GM18502 (cell line): ENCODE data around the gene SLC25A5.
"Not testable (repeated sequence)": the region's sequence is repeated elsewhere in the genome, so short reads cannot be mapped to it uniquely, and the experiment has no call there.

Experiments used
- ATAC-seq: cut with Tn5 transposase; IDR thresholded peaks from one replicate; pipeline ENCODE4 v1.9.1; 2021; ENCODE audit warnings: mild to moderate bottlenecking; ENCODE audit not compliant: unreplicated experiment, poor library complexity

SLC25A5 gene

DNA sequence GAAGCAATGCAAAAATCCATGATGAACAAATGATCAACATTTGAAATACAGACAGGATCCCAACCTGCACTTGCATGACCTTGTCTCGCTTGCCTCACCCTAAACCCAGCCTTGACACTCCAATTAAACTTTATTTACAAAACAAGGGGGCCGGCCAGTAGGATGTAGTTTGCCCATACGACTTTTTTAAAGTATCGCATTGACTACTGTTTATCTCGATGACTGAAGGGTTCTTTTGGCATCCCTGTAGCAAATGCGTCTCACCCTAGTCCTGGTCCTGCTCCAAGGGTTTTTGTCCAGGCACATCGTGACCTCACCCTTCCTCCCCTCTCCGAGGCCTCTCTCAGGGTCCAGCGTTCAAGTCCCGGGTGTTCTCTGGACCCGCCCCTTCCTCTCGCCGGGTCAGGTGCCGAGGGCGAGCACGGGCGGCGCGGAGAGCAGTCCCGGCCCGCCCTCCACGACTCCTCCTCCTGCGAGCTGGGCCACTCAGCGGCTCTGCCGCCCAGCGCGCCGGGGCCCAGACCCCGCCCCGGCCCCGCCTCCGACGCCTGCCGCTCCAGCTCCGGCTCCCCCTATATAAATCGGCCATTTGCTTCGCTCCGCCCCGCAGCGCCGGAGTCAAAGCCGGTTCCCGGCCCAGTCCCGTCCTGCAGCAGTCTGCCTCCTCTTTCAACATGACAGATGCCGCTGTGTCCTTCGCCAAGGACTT, at the start of gene SLC25A5:
TSS of gene SLC25A5 (plus strand) at position 603 of the 709 bp plus-strand sequence. CDS start at position 675, 72 bp downstream.
- ATAC-seq = peak; percentile 89

DNA sequence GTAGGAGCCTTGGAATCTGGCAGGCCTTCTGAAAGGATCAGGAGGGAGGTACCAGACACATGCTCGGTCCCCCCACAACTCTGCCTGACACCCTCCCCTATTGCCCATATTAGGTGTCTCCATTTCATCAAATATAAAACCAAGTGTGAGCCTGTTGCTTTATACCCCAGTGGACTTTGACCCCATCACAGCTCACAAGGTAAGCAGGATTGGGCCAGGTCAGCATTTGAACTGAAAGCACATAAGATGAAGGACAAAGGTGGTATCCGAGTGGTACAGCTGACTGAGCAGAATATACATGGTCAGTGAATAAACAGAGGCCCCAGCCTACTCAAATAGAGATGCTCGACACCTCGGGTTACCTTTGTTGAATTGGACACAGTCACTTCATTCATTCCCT, 49.1 kb upstream of the SLC25A5 start:
- ATAC-seq = no peak

DNA sequence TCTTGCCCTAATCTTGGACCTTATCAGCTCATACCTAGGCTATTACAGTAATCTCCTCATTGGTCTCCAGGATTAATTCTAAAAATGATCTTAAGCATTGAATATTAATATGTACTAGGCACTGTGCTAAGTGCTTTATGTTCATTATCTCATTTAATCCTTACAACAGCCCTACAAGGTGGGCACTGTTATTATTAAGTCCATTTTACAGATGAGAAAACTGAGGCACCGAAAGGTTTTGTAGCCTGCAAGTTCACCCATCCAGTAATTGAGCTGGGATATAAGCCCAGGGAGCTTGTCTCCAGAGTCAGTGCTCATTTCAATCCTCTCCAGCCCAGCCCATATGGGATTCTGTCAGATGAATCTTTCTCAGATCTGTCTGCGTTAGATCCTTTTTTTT, 48.3 kb upstream of the SLC25A5 start:
- no peak for ATAC-seq

DNA sequence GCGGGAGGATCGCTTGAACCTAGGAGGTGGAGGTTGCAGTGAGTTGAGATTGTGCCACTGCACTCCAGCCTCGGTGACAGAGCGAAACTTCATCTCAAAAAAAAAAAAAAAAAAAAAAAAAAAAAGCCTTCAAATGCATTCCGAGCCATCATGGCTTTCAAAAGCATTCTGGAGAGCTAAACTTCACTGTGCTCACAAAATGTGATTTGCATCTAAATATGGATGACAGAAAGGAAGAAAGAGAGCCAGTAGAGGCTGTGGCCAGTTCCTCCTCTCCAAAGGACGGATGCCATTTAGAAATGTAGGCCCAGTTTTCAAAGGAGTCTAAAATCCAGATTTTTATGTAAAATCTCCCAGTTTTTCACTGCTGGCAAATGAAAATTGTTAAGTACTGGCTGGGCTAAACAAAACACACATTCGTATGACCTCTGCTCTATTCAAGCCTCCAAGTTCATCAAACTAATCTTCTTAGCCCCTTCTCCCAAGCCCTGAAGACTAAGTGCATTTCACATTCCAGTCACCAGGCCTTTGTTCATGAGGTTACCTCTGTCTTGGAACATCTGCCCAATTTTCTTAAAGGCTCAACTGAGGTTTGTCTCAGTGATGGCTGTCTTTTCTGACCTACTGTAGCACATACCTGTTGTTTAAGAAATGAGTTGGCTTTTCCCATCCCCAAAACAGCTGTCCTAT, 47.1 kb upstream of the SLC25A5 start:
- no peak for ATAC-seq

DNA sequence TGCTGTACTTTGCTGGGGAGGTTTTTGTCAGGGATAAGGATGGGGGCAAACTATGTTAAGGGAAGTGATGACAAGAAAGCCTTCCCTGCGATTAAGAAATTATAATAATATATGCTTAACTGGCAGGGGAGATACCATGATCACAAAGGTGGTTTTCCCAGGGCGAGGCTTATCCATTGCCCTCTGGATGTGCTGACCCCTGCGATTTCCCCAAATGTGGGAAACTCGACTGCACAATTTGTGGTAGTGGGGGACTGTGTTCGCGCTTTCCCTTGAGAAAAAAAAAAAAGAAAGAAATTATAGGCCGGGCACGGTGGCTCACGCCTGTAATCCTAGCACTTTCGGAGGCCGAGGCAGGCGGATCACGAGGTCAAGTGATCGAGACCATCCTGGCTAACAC, 44.6 kb upstream of the SLC25A5 start:
- ATAC-seq = no peak

DNA sequence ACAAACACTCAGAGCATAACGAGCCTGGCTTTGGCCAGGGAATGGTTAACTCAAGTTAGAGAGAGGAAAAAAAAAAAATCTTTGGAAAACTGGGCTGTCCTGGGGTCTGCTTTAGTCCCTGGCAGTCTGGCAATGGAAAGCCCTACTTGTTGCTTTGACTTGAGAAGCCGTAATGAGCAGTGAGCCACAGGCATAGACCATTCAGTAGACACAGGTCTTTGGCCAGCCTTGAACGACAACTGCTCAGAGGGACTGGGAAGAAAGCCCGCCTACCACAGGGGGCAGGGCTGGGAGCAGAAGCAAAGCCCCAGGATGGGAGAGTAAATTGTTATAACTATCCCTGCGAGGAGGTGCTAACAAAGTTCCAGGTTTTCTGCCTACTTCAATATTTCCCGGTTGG, 43.2 kb upstream of the SLC25A5 start:
- ATAC-seq = no peak

DNA sequence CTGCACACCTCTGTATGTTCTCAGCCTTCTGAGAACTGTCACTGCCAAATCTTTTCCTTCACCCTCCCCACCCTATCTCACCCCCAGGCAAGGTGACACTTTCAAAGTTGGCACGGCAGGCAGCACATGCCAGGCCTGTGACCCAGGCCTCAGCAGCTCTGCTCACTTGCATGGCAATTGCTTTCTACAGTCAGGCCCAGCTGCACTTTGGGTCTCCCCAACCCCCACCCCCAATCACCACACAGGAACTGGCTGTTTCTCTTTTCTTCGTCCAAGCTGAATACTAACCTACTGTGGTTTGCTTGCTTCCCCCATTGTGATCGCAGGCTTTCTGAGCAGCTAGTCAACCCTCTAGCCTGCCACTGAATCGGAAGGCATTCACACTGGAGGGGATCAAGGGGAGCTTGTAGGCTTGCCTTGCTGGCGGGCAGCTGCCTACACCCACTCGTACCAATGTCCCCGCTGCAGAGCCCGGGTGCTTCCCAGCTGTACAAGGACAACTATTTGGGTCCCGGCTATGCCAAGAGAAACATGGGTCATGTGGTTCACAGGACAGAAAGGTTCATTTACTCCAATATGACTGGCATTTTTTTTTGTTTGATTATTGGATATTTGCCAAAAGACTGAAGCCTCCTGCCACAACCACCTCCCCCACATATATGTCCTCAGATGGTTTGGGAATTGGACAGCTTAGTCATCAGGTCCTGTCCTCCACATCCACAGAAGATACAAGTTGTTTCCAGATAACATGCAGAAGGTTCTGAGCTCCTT, 41.0 kb upstream of the SLC25A5 start:
- peak; percentile 92 for ATAC-seq

DNA sequence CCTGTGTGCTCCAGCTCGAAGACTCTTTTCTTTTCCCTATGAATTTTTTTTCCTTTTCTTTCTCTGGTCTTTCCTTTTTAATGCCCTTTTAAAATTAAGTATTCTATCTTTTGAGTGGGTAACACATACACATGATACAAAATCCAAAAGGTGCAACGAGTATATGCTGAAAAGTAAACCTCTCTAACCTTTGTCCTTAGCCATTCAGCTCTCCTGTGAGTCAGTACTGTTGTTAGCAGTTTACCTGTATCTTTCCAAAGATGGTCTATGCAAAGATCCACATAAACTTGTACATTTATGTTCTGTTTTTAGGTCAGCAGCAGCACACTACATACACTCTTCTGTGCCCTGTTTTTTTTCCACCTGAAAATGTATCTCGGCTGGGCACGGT, 40.5 kb upstream of the SLC25A5 start:
- ATAC-seq = no peak

DNA sequence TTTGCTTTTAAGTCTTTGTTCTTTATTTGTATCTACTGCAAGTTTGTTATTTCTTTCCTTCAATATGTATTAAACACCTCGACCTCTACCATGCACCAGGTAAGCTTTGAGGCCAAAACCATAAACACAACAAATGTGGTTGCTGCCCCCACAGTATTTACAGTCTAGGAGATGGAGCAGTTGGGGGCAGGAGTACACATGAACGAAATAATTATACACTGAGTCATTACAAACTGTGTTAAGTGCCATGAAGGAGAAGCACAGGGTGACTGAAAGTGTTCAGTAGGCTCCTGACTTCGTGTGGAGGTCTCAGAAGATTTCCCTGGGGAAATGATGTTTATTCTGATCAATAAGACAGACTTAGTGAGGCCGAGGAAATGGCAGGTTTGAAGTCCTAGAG, 38.8 kb upstream of the SLC25A5 start:
- ATAC-seq = no peak

DNA sequence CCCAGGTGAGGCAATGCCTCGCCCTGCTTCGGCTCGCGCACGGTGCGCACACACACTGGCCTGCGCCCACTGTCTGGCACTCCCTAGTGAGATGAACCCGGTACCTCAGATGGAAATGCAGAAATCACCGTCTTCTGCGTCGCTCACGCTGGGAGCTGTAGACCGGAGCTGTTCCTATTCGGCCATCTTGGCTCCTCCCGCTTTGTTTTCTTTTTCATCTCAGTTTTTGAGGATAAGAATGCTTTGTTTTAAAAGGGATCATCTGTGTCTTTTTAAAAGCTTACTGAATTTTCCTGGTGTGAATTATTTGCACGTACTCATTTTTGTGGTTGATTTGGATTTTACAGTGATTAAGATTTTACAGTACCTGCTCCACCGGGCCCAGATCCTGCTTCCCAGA, 26.9 kb upstream of the SLC25A5 start:
- ATAC-seq = not testable (repeated sequence)

DNA sequence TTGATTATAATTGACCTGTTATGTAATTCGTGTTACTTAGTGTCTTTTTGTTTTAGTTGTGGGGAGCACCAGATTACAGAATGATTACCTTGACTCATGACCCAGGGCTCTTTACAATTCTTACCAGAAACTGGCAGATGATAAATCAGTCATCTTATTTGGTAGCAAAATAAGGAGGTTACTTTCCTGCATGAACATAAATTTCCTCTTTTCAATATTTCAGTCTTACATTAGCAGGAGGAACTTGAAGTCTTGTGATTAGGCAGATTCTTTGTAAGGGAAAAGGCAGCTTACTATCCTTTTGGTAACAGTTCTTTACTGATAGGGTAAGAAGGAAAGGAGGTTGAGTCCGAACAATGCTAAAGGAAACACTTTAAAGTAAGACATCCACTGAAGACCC, 26.0 kb upstream of the SLC25A5 start:
- no peak for ATAC-seq

DNA sequence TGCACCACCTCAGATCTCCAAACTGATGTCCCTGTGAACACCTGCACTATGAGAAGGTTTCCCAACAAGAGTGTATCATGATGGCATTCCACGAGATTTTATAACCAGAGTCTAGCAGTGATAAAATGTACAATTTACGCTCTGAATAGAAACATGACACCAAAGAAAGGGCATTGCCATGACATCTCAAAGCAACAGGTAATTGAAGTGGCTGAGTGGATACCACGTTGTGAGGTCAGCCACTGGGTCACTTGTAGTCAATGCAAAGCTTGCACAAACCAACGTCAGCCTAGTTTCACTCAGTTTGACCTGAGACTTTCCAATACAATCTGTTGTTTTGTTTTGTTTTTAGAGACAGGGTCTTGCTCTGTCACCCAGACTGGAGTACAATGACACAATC, 15.0 kb upstream of the SLC25A5 start:
- ATAC-seq = no peak

DNA sequence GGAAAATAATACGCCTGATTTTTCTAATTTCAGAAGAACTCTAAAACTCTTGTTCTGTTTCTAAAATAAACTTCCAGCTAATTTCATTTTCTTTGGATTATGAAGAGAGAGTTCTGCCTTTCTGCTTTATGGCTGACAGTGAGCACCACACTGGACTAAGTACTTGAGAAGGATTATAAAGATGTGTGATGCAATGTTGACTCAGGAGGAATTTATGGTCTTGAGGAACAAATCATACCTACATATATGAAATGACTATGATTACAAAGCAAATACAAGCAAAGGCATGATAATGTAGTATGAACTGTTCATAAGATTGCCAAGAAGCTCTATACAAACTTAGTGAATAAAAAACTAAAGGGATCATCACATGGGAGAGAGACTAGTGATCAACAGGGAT, 13.0 kb upstream of the SLC25A5 start:
- ATAC-seq = no peak

DNA sequence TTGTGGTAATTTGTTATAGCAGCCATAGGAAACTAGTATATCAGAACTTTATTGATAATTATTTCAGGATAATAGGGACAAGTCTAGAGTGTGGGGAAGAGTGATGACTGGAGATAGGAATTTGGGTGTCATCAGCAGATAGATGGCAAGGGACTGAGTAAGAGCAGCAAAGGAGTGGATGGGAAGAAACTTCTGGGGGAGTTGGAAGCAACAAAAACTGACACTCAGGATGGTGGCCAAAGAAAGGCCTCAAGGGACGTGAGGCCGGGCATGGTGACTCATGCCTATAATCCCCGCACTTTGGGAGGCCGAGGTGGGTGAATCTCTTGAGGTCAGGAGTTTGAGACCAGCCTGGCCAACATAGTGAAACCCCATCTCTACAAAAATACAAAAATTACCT, 9.1 kb upstream of the SLC25A5 start:
- no peak for ATAC-seq

DNA sequence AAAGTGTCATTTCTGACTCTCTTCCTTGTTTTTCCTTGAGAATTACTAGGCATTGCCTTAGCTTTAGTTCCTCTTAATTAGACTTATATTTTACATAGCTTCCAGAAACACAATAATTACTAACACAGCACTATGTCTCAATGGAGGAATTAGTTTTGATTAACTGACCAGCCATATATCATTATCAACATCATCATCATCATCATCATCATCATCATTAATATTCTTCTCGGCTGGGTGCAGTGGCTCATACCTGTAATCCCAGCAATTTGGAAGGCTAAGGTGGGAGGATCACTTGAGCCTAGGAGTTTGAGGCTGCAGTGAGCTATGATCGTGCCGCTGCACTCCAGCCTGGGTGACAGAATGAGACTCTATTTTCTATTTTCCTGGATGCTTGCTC, 2.7 kb upstream of the SLC25A5 start:
- ATAC-seq = no peak

DNA sequence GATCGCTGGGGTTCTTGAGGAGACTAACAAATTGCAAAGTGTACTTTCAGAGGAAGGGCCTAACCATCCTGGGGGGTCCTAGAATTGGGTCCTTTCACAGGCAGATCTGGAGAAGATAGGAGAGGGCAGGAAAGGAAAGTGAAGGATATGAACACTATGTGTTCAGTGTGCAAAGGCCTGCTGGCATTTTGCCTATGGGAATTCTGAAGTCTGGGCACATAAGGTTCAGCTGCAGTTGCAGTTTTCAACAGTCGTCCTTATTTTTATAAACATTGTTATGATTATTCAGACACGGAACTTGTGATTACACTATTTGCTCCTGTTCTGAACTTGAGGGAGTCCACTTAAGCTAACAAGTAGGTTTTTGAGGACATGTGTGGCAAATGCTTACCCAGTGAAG, 1.3 kb upstream of the SLC25A5 start:
- ATAC-seq = no peak

DNA sequence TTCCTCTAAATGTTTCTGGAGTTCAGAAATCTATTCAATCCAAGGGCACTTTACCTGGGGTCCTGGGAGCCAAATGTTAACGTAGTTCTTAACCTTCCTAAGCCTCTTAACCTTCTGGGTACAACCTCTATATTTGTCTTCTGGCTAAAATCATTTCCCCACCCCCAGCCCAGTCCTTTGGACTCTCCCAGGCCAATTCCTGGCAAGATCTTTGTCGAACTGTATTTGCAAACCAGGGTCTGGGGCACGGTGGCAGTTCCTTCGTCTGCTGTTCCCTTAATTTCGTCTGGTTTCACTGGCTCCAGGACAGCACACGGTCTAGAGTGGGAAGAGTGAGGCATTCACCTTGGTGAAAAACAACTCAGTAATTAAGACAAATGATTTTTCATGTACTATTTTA, 811 bp upstream of the SLC25A5 start:
- ATAC-seq = no peak

DNA sequence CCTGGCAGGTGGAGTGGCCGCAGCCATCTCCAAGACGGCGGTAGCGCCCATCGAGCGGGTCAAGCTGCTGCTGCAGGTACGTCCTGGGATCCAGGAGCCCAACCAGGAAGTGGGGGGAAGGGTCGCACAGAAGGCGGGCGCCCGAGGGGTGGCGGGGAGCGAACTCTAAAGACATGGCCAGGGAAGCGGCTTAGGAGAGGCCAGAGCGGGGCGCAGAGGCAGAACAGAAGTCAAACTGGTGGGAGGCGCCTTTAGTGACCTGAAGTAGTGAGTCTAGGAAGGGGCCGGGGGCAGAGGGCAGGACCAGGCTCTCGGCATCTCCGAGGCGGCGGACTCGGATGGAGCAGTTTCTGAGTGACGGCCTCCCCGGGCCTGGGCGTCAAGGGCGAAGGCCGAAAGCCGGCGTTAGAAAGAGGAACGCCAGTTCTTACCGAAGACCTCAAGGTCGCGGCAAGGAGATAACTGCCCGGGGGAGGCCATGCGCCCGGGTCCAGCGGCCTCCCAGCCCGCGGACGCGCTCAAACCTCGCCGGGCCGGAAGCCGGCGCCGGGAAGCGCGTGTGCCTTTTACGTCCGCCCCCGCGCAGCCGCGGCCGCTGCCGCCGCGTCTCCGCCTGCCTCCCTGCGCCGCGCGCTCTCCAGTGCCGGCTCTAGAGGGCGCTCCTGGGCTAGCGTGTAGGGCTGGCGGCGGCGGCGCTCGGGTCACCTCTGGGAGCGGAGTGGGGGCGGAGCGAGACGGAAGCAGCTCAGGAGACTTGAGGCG, 488 bp downstream of the SLC25A5 start:
- ATAC-seq = peak; percentile 71

DNA sequence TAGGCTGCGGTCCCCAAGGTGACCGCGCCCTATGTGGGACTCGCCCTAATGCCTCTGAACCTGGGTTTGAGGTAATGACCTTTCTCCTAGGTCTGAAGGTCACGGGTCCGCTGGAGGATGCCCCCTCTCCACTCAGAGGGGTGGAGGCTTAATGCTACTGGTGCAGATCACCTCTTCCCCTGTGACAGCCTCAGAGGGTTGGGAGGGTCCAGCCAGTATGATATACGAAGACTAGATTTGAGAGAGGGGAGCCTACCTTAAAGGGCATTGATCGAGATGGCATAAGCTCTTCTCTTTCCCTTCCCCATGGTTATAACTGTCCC, 1.0 kb downstream of the SLC25A5 start:
- ATAC-seq = no peak

DNA sequence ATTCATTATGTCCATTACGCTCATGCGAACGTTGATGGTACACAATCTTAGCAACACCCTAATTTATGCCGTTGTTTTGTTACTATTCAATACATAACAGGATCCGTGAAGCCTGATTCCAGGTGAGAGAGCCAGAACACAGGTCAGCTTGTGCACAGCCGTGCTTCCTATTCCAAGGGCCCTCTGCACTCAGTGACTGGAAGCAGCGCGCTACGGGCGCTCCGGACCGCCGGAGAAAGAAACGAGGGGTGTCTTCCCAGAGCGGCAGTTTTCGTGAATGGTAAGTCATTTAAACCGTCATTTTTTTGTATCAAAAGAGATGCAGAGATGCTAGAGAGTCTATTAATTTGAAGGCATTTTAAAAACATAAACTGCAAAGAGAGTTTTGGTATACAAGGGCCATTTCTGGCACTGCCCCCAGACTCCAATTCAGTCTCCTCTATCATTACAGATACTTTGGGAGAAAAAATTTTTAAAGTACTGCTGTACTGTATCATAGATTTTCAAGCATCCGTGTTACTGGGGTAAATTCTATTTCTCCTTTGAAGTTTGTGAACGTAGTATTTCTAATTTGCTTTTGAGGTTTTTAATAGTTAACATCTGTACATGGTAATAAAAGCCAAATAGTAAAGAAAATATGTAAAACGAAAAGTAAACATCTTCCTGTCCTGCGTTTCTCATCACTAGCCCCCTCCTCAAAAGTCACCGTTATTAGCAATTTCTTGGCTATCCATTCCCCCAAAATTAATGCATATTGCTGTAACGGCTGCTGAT, 6.6 kb downstream of the SLC25A5 start:
- no peak for ATAC-seq
